SK-N-DZ (cell line): ENCODE results near the gene SLC30A2. TPM values are rescaled to one million over a fixed set of nuclear protein-coding genes. Genes with fewer than 3 reads are reported as not detected.
A peak's percentile ranks its signal among the peaks of the same experiment; 100 is the strongest.
"Not testable (repeated sequence)": the region's sequence is repeated elsewhere in the genome, so short reads cannot be mapped to it uniquely, and the experiment has no call there.

Experiments used
- DNase-seq: peaks from one replicate; pipeline ENCODE4 v3.0.0-alpha.2; 2015; ENCODE audit warnings: low spot score
- polyA plus RNA-seq, 2 experiments: library from polyadenylated mRNA; depleted of rRNA; stranded (reverse); fragments of >200 nt; gene quantifications; 2 replicates each; pipeline ENCODE4 v1.2.3, GENCODE V29; 2014

SLC30A2 gene, protein sequence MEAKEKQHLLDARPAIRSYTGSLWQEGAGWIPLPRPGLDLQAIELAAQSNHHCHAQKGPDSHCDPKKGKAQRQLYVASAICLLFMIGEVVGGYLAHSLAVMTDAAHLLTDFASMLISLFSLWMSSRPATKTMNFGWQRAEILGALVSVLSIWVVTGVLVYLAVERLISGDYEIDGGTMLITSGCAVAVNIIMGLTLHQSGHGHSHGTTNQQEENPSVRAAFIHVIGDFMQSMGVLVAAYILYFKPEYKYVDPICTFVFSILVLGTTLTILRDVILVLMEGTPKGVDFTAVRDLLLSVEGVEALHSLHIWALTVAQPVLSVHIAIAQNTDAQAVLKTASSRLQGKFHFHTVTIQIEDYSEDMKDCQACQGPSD
- not detected in 2 replicates for polyA plus RNA-seq (2014; cell fraction: cytosol; rRNA removed)
- polyA plus RNA-seq (2014; cell fraction: nucleus; rRNA removed) = not detected in 2 replicates

DNA sequence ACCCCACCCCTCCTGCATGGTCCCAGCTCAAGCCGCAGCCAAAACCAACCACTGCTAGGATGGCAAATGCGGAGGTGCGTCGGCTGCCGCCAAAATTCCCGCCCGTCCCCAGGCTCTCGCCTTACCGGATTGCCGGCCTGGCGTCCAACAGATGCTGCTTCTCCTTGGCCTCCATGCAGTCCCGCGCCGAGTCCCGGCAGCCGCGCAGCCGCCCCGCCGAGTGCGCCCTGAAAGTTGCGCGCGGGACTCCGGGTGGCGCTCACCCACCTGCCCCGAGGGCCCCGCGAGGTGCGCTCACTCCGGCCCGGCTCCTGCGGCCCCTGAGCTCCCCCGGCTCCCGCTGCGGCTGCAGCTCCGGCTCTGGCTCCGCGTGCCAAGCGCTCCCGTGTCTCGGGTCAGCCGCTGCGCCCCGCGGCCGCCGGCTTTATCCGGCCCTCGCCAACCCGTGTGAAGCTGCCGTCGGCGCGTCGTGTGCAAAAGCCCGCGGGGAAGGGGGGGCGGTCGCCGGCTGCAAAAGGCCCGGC, at the start of gene SLC30A2:
SLC30A2 (minus strand) TSS at position 397 of the 524 bp plus-strand sequence; CDS start at position 175, 222 bp downstream.
- no peak for DNase-seq

DNA sequence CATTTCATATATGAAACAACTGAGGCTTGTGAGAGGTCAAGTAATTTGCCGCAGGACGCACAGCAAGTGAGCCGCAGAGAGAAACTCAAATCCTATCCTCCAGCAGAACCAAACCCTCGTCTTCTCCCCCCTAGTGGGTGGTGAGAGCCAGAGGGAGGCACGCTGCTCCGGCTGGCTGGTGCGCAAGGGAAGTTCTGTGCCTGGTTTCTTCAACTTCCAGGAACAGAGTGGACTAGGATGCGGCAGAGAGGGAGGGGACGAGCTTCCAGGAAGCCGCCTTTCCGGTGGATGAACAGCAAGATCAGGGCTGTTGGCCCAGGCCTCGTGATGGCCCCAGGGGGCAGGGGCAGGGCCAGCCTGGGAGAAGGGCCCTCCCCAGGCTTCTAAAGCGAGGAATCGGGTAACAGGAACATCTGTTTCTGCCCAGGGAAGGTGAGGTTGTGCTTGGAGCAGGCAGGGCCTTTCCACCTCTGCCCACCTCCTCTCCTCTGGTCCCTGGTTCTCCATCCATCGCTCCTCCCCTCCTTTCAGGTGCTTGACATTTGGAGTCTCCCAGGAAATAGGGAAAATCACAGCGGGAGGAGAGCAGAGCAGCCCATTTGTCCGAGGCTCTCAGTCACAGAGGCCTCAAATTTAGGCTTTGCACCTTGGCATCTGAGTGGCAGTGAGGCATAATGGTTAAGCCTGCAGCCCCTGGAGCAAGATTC, 48.9 kb upstream of the SLC30A2 start:
- peak; percentile 7 for DNase-seq

DNA sequence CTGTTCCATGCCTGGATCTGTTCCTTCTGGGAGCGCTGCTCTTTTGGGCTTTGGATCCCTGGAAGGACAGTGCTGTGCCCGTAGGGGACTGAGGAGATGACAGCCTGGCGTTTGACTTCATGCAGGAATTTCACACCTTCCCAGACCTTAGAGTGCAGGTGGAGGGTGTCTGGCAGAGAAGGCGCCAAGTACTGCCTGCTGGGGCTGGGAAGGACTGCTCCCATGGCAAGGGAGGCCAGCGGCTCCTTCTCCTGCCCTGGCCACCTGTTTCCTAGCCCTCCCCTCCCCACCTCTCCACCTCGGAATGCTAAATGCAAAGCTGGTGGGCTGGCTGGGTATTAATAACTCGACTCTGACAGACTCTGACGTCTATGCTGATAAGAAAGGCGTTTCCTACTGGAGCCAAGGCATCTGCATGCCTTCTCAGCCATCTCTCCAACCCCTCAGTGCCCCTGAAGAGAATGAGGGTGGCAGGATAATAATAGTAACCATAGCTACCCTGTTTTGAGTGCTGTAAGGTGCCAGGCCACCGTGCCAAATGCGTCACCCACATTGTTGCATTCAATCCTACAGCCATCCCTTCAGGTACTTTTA, 48.3 kb upstream of the SLC30A2 start:
- DNase-seq = no peak

DNA sequence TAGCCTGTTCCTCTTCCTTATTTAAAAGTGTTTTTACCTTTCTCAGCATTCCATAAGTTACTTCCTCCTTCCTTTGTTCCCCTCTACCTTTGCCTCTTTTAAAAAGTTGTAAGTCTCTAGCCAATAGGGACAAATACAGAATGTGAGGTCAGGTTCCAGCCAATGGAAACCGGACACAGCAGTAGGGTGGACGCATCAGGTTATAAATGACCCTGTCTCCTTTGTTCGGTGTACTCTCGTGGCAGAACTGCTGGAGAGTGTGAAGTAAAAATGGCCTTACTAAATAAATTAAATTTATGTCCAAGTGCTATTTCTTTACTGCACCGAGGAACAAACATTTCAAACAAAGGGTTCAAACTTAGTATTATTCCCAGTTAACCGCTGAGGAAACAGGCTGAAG, 47.7 kb upstream of the SLC30A2 start:
- not testable (repeated sequence) for DNase-seq

DNA sequence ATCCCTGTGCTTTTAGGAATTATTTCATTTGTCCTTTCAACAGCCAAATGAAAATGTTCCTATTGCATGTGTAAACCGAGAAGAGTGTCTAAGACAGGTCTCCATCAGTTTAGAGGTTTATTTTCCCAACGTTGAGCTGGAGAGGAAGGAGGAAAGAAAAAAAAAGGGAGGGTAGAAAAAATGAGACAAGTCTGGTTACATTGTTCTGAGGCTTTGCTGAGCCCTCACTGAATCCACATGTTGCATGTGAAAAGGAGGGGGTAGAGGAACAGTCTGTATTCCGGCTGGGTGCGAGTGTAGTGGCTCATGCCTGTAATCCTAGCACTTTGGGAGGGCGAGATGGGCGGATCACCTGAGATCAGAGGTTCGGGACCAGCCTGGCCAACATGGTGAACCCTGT, 46.5 kb upstream of the SLC30A2 start:
- no peak for DNase-seq

DNA sequence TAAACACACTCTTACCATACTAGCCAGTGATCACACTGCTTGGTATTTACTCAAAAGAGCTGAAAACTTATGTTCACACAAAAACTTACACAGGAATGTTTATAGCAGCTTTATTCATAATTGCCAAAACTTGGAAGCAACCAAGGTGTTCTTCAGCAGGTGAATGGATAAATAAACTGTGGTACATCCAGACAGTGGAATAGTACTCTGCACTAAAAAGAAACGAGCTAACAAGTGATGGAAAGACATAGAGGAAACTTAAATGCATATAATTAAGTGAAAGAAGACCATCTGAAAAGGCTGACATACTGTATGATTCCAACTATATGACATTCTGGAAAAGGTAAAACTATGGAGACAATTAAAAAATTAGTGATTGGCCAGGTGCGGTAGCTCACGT, 45.0 kb upstream of the SLC30A2 start:
- no peak for DNase-seq

DNA sequence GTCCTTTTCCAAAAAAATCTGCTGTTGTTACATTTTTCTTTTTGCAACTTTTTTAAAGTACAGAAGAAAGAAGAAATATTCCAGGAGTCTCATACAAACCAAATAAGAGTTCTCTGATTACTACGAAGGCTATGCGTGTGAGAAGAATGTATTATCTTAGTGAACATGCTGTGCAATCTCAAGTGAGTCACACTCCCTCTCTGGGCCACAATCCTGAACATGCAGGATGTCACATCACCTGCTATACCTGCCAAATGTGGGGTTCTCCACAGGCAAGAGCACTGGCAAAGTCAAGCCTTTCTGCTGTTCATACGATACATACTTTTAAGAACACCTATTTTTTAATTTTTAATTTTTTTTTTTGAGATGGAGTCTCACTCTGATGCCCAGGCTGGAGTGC, 43.2 kb upstream of the SLC30A2 start:
- no peak for DNase-seq

DNA sequence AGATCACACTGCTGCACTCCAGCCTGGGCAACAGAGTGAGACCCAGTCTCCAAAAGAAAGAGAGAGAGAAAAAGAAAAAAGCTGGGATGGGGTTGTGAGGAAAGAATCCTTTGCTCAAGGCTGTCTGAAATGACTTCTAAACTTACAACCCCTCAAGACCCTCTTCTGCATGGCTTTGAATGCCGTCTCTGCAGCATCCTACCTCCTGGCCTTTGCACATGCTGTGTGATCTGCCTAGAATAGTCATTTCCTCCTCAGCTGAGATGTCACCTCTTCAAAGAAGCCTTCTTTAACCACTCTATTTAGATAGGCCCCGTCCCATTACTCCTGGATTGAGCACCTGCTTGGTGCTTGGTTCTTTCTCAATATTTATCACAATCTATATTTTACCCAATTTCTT, 38.9 kb upstream of the SLC30A2 start:
- DNase-seq = no peak

DNA sequence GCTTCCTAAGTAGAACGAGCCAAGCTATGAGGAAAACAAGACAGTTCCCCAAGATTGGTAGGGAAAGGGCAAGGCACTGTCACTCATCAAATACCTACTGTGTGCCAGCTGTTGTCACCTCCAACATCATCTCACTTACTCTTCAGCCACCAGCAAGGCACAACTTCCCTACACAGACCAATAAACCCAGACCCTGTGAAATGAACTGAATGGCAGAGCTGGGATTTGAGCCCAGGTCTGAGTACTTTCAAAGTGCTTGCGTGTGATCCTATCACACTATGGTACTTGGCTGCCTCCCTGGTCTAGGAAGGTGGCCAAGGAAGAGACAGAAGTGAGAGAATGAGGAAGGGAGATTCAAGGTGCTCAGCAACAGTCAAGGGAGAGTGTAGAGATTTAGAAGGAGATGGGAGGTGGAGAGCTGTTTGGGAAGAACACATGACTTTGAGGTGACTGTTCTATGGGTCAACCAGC, 38.2 kb upstream of the SLC30A2 start:
- DNase-seq = no peak

DNA sequence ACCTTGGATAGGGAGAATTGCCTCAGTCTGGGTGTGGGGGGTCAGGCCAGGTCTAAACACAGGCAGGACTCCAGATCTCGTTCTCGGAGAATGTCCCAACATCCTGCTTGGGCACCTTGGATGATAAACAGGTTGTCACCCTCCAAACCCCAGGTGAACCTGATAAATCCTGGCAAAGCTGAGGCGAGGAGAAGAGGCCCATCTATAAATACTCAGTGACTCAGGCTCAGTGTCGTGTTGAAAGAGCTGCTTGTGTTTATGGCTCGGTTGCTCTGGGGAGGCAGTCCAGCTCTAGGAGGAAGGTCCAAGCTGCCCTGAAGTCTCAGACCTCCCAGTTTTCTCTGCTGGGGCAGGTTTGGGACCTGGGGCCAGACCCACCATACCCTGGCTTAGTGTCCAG, 37.3 kb upstream of the SLC30A2 start:
- no peak for DNase-seq

DNA sequence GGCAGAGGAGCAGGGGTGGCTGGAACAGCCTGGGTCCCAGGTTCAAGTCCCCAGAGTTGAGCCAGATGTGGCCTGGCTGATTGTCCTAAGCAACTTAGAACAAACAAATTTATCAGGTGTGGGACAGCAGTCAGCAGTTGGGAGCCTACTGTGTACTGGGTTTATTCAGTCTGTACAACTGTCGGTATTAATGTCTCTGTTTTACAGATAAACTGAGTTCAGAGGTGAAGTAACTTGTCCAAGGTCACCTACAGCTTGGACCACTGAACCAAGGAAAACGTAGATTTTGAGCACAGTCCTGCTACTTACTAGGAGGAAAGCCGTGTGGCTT, 36.1 kb upstream of the SLC30A2 start:
- DNase-seq = no peak

DNA sequence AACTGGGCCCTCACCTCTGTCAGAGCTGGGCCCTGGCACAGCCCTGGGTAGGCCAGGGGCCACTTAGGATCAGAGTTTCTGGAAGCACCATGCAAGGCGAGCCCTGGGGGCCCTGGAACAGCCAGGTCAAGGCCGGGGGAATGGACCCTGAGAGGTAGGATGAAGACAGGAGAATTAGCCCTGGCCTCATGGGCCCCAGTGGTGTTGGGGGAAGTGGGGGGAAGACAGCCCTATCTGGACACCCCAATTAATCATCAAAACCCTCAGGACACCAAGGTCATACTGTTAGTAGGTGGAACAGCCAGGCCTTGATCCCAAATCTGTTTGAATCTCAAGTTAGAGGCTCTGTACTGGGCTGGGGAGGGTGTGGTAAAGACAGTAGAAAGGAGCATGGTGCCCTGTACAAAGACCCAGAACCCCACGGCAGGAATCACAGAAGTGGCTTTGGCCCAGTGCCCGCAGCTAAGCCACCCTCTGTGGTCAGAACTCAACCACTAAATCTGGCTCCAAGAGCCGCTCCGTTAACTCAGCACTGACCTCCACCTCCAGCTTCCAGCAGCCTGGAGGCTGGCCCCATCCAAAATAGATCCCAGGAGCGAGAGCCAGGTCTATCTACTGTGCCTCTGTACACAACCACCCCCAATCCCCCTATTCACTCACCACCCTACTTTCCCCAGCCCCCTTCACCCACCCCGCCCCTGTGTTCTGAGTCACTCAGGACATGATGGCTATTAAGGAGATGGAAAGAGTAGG, 35.5 kb upstream of the SLC30A2 start:
- DNase-seq = no peak

DNA sequence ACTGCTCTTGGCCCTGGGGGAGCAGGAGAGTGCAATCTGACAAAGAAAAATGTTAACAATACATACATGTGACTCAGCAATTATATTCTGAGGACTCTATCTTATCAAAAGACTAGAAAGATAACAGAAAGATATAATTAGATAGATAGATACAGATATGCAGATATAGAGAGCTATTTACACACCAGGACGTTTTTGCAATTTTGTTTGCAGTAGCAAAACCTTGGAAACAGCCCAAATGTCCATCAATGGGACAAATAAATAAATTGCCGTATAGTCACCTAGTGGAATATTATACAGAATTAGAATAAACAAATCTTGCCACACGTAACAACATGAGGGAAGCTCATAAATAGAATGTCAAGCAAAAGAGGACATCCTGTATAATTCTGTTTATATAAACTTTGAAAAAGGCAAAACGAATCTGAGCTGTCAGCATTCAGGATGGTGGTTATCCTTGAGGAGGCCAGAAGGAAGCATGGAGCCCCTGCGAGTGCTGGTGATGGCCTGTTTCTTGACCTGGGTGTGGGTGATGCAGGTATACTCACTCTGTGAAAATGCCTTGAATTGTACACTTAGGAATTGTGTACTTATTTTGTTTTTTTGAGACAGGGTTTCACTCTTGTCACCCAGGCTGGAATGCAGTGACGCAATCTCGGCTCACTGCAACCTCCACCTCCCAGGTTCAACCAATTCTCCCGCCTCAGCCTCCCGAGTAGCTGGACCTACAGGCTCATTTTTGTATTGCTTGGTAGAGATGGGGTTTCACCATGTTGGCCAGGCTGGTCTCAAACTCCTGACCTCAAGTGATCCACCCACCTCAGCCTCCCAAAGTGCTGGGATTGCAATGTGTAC, 34.3 kb upstream of the SLC30A2 start:
- DNase-seq = no peak

DNA sequence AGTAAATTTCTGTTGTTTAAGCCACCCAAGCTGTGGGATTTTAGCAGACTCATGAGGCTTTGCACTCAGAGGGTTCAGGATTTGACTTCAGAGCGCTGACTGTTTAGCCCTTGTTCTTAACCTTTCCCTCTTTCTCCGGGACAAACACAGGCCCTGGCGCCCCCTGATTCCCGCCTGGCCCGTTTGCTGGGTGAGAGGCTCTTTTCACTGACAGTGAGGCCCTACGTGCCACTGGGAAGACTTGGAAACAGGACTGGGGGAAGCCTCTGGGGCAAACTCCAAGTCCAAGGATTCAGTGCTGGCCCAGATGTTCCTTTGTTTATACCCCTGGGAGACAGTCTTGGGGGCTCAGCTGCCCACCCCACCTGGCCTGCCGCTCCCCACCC, 33.3 kb upstream of the SLC30A2 start:
- no peak for DNase-seq

DNA sequence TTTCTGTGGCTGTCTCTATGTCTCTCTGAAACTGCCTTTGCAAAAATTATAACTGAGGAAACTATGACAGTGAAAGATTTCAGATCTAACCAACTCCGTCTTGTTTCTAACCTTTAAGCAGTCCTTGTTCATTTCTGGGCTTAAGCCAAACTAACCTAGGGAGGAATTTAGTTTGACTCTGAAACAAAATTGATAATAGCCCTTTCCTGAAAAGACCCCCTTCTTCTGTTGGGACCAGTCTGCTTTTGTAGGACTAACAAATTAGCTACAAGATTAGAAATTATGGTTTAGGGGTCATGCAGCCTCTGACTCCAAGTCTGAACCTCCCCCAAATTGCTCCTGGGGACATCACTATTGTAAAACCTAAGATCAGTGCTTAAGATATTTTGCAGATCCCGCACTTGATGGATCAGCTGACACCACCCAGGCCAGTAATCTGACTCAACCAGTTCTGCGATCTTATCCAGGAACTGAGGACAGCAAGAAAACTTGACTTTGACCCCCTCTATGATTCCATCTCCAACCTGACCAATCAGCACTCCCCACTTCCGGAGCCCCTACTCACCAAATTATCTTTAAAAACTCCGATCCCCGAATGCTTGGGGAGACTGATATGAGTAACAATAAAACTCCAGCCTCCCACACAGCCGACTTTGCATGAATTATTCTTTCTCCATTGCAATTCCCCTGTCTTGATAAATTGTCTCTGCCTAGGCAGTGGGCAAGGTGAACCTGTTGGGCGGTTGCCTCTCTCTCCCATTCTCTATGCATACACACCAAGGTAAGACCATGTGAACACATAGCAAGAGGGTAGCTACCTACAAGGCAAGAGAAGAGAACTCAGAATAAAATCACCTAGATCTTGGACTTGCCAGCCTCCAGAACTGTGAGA, 32.6 kb upstream of the SLC30A2 start:
- DNase-seq = no peak

DNA sequence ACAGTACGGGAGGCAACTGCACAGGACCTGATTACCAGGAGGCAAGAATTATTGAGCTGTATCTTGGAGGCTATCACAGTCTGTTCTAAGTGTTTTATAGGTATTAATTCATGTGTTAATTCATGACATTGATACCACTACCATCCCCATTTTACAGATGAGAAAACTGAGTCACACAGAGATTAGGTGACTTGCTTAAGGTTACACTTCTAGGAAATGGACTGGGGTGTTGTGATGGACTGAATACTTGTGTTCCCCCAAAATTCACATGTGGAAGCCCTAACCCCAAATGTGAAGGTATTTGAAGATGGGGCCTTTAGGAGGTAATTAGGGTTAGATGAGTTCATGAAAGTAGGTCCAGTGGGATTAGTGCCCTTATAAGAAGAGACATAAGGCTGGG, 31.6 kb upstream of the SLC30A2 start:
- DNase-seq = no peak

DNA sequence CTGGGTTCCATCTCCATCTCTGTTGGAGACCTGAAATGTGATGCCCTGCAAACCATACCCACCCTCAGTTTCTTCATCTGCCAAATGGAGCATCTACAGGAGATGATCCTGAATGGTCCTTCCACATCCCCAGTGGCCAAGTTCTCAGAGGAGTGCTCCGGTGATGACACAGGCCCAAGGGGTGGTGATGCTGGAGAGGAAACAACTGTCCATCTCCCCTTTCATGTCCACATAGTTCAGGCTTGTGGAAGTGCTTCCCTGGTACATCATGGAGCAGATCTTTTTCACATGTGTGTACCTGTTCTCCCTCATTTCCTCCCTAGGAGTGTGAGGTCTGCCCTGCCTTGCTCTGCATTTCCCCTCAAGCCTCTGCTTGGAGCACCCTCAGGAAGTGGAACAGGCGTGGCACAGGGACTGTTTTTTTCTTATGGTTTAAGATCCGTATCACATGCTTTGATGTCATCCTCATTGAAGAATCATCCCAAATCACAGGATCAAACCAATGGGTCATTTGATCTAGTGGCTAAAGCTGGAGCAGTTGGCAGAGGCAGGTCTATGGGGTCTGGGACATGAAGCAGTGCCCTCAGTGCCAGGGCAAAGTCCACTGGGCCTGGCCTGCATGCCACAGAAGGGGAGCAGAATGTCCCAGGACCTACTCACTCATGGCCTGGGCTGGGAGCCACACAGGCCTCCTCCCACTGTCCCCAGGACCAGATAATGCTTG, 29.7 kb upstream of the SLC30A2 start:
- DNase-seq = no peak

DNA sequence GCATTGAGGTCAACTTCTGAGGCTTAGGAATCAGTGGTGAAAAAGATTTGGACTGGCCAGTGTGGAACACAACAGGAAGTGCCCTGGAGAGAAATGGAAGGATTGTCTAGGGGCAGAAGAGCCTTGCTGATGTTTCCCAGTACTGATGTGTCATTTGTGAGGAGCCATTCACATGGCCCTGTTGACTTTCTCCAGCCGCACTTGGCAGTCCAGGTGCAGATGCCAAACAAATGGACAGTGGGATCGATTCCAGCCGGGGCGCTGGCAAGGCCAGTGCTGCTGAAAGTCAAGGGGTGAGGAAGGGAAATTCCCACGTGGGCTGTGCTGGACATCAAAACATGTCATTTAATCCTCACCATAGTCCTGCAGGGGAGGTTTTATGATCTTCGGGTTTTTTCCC, 26.4 kb upstream of the SLC30A2 start:
- no peak for DNase-seq

DNA sequence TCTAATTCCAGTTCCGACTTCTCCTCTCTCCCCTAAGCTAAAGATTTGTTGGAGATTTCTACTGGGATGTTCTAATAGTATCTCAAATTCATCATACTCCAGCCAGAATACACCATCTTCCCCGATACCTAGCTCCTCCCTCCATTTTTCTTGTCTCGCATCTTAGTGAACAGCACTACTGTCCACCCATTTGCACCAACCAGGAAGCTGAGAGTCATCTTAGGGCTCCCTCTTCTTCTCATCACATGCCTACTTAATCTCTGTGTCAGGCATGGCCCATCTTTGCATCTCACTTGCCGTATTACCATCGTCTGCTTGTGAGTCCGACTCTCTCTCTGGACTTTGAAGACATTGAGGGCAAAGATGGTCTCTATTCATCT, 25.0 kb upstream of the SLC30A2 start:
- no peak for DNase-seq
